PC-9 (cell line): ENCODE measurements around the gene CCNY. TPM values are rescaled to one million over a fixed set of nuclear protein-coding genes. Genes with fewer than 3 reads are reported as not detected.

Experiments used
- BruUV-seq: library from RNA; stranded (reverse); fragments of 400-500 nt; replicated peaks from 2 replicates; lab custom pipeline; 2021; lab: Mats Ljungman, UMichigan
- CTCF ChIA-PET: fragments of 300-600 bp; sonication (Branson Sonifier 250); formaldehyde crosslinking; loops from one replicate; lab custom pipeline; 2022; ENCODE audit warnings: antibody characterized with exemption; lab: Charles Lee
- POLR2A ChIA-PET: fragments of 300-600 bp; sonication (Branson Sonifier 250); formaldehyde crosslinking; loops from one replicate; lab custom pipeline; 2022; ENCODE audit warnings: antibody characterized with exemption; ENCODE audit not compliant: unreplicated experiment; lab: Charles Lee
- DNase-seq, 2 experiments: peaks; one replicate each; pipeline versions ENCODE4 v3.0.0 to v3.0.0-alpha.2; 2015 to 2022; ENCODE audit warnings: mixed read lengths in 1 of 2
- H2AFZ ChIP-seq: fragments of 200-600 bp; sonication (generic); 2 replicates; pipeline ENCODE4 v1.8.1; 2017; ENCODE audit warnings: antibody characterized with exemption
- H3F3A ChIP-seq: fragments of 200-600 bp; sonication (generic); 2 replicates; pipeline ENCODE4 v1.8.1; 2017; ENCODE audit warnings: antibody characterized with exemption, mild to moderate bottlenecking, low read depth; ENCODE audit not compliant: insufficient read depth
- H3K27ac ChIP-seq: fragments of 200-600 bp; sonication (generic); 2 replicates; pipeline ENCODE4 v1.6.1; 2016; ENCODE audit warnings: mixed run types
- H3K27me3 ChIP-seq: fragments of 200-600 bp; sonication (generic); 2 replicates; pipeline ENCODE4 v1.6.1; 2016; ENCODE audit warnings: low read depth, mixed run types; ENCODE audit not compliant: insufficient read depth
- H3K36me3 ChIP-seq: fragments of 200-600 bp; sonication (generic); 2 replicates; pipeline ENCODE4 v1.6.1; 2016; ENCODE audit warnings: low read depth, mixed run types
- H3K4me1 ChIP-seq: fragments of 200-600 bp; sonication (generic); replicated peaks from 2 replicates; pipeline ENCODE4 v1.6.1; 2016; ENCODE audit warnings: mixed run types; ENCODE audit not compliant: insufficient read depth
- H3K4me2 ChIP-seq: fragments of 200-600 bp; sonication (generic); 2 replicates; pipeline ENCODE4 v1.6.1; 2017; ENCODE audit warnings: mixed run types
- H3K4me3 ChIP-seq: fragments of 200-600 bp; sonication (generic); 2 replicates; pipeline ENCODE4 v1.6.1; 2016; ENCODE audit warnings: mixed run types
- H3K79me2 ChIP-seq: fragments of 200-600 bp; sonication (generic); 2 replicates; pipeline ENCODE4 v1.6.1; 2017; ENCODE audit warnings: low read depth, mixed run types
- H3K9me2 ChIP-seq: fragments of 200-600 bp; sonication (generic); 2 replicates; pipeline ENCODE4 v1.8.1; 2017; ENCODE audit warnings: mild to moderate bottlenecking; ENCODE audit not compliant: insufficient read depth
- H3K9me3 ChIP-seq: fragments of 200-600 bp; sonication (generic); 2 replicates; pipeline ENCODE4 v1.8.1; 2016; ENCODE audit warnings: low read depth; ENCODE audit not compliant: insufficient read depth
- H4K20me1 ChIP-seq: fragments of 200-600 bp; sonication (generic); 2 replicates; pipeline ENCODE4 v1.8.1; 2017; ENCODE audit not compliant: insufficient read depth
- CTCF ChIP-seq: fragments of 200-600 bp; sonication (generic); conservative IDR thresholded peaks from 2 replicates; pipeline ENCODE4 v1.6.1; 2017; ENCODE audit warnings: mixed run types, antibody characterized with exemption, mild to moderate bottlenecking, moderate library complexity
- EZH2 ChIP-seq: fragments of 200-600 bp; sonication (generic); IDR thresholded peaks from 2 replicates; pipeline ENCODE4 v1.8.0; 2017; ENCODE audit warnings: antibody characterized with exemption, low read depth
- intact Hi-C: fragments of 100-400 bp; cut with micrococcal nuclease; formaldehyde crosslinking; loops from one replicate; pipeline ENCODE4 v1.10.0; 2022; ENCODE audit not compliant: unreplicated experiment
- total RNA-seq: library from RNA; stranded (reverse); gene quantifications from 2 replicates; pipeline ENCODE4 v1.2.3, GENCODE V29; 2021

The CCNY gene
- total RNA-seq, 1 experiment from 2014 or later = 69.5 TPM

- Histone ChIP-seq H3K4me2 (no peak overlapping the region), H2AFZ (no peak overlapping the region), H4K20me1 (no peaks in the 10 kb centered on the region), H3K9me3 (no peaks in the 10 kb centered on the region), H3K9me2 (no peaks in the 10 kb centered on the region), H3K79me2 (no peaks in the 10 kb centered on the region), H3K4me3 (no peak overlapping the region), H3K36me3 (no peaks in the 10 kb centered on the region), H3F3A (no peaks in the 10 kb centered on the region), H3K27me3 (no peaks in the 10 kb centered on the region), H3K4me1 (no peaks in the 10 kb centered on the region), H3K27ac (no peak overlapping the region)
- DNase-seq = no peak
- TF ChIP-seq CTCF = no peak
- no peak for TF ChIP-seq EZH2
- intact Hi-C loops = no loop called here
- ChIA-PET POLR2A (no interaction called here), CTCF (no interaction called here)
- no TSS peak for BruUV-seq
Observed at GRCh38 chr10:35480142-35480541, 143.8 kb downstream of the CCNY start.

GRCh38 chr10:35481413-35481812 lies 145.1 kb downstream of the CCNY start:
- TF ChIP-seq CTCF = no peak
- no peaks in the 10 kb centered on the region for H3K27me3 ChIP-seq
- H4K20me1 ChIP-seq = no peaks in the 10 kb centered on the region
- no peaks in the 10 kb centered on the region for H3K79me2 ChIP-seq
- H3K27ac ChIP-seq = no peak overlapping the region
- no peaks in the 10 kb centered on the region for H3F3A ChIP-seq
- no peak overlapping the region for H3K4me2 ChIP-seq
- no peaks in the 10 kb centered on the region for H3K9me2 ChIP-seq
- intact Hi-C loops = no loop called here
- BruUV-seq = no TSS peak
- POLR2A ChIA-PET = no interaction called here
- H3K9me3 ChIP-seq = no peaks in the 10 kb centered on the region
- CTCF ChIA-PET = interaction anchor here (0.6 kb wide), 1 partner anchor 432 kb away, joined by 3 read pairs; no protein-coding TSS in a partner anchor
- H3K4me1 ChIP-seq = no peaks in the 10 kb centered on the region
- H3K36me3 ChIP-seq = no peaks in the 10 kb centered on the region
- H3K4me3 ChIP-seq = no peak overlapping the region
- DNase-seq = no peak
- no peak overlapping the region for H2AFZ ChIP-seq

- Histone ChIP-seq H3K9me2 (no peaks in the 10 kb centered on the region), H3K27ac (no peak overlapping the region), H2AFZ (no peak overlapping the region), H3K36me3 (no peaks in the 10 kb centered on the region), H4K20me1 (no peaks in the 10 kb centered on the region; the same call in 1 of the 2 replicates), H3K9me3 (no peaks in the 10 kb centered on the region), H3K4me1 (no peaks in the 10 kb centered on the region), H3K79me2 (no peaks in the 10 kb centered on the region), H3F3A (no peaks in the 10 kb centered on the region), H3K27me3 (no peaks in the 10 kb centered on the region), H3K4me3 (no peak overlapping the region), H3K4me2 (no peak overlapping the region)
- intact Hi-C loops = no loop called here
- no peak for TF ChIP-seq EZH2
- no peak for TF ChIP-seq CTCF
- POLR2A ChIA-PET = no interaction called here
- CTCF ChIA-PET = interaction anchor here (0.6 kb wide), 1 partner anchor 9 kb away, joined by 3 read pairs; no protein-coding TSS in a partner anchor
- no TSS peak for BruUV-seq
- no peak for DNase-seq
Observed at GRCh38 chr10:35486297-35486990, 150.1 kb downstream of the CCNY start.
